Activated CD4-positive, alpha-beta T cell treated with anti-CD3 and anti-CD28 coated beads, Interleukin-2, amount 50 U/mL, for 48 hours (primary cell): ENCODE data around the gene ITPR3.
"Not testable (repeated sequence)": the region's sequence is repeated elsewhere in the genome, so short reads cannot be mapped to it uniquely, and the experiment has no call there.

Experiments
- DNase-seq, 2 experiments: peaks; one replicate each; pipeline ENCODE4 v3.0.0-alpha.2; 2020

Gene ITPR3

GRCh38 chr6:33616113-33616512 is 5.0 kb upstream of the ITPR3 start:
- no peak for DNase-seq

- no peak for DNase-seq
These were observed 4.2 kb upstream of the ITPR3 start for GRCh38 chr6:33616913-33617312.

GRCh38 chr6:33619166-33619840 is 1.8 kb upstream of the ITPR3 start:
- no peak for DNase-seq

GRCh38 chr6:33620158-33620855 is 815 bp upstream of the ITPR3 start:
- peak; percentile 36 to 63 for DNase-seq

GRCh38 chr6:33621711-33622388 is 728 bp downstream of the ITPR3 start:
- DNase-seq, result peak; percentile 41 to 51

GRCh38 chr6:33622456-33623431 is 1.6 kb downstream of the ITPR3 start:
- DNase-seq, result no peak

GRCh38 chr6:33623895-33624381 is 2.8 kb downstream of the ITPR3 start:
- no peak for DNase-seq

GRCh38 chr6:33624856-33625255 is 3.7 kb downstream of the ITPR3 start:
- no peak for DNase-seq

GRCh38 chr6:33627876-33628275 is 6.8 kb downstream of the ITPR3 start:
- no peak for DNase-seq

GRCh38 chr6:33628401-33628964 is 7.4 kb downstream of the ITPR3 start:
- no peak for DNase-seq

GRCh38 chr6:33630014-33630413 is 8.9 kb downstream of the ITPR3 start:
- DNase-seq, result no peak

GRCh38 chr6:33631521-33631920 is 10.4 kb downstream of the ITPR3 start:
- DNase-seq, result not testable (repeated sequence)

- no peak for DNase-seq
These were observed 10.9 kb downstream of the ITPR3 start for GRCh38 chr6:33631971-33632557.

- DNase-seq, result peak; percentile 61 to 68
These were observed 11.5 kb downstream of the ITPR3 start for GRCh38 chr6:33632558-33633039.

- DNase-seq, result no peak
These were observed 12.0 kb downstream of the ITPR3 start for GRCh38 chr6:33633084-33633461.

GRCh38 chr6:33633462-33634158 is 12.5 kb downstream of the ITPR3 start:
- DNase-seq, result peak; percentile 54 to 60

- DNase-seq, result no peak
These were observed 13.1 kb downstream of the ITPR3 start for GRCh38 chr6:33634161-33634727.

GRCh38 chr6:33634946-33635345 is 13.8 kb downstream of the ITPR3 start:
- no peak for DNase-seq

- no peak for DNase-seq
These were observed 15.5 kb downstream of the ITPR3 start for GRCh38 chr6:33636655-33637054.

- no peak for DNase-seq
These were observed 17.4 kb downstream of the ITPR3 start for GRCh38 chr6:33638556-33638955.

GRCh38 chr6:33639559-33639958 is 18.4 kb downstream of the ITPR3 start:
- no peak for DNase-seq
